Epidermal melanocyte (primary cell): Measurements from ENCODE around the gene OGA.
"Not testable (repeated sequence)": the region's sequence is repeated elsewhere in the genome, so short reads cannot be mapped to it uniquely, and the experiment has no call there.

Experiments used
- DNase-seq: peaks from one replicate; pipeline ENCODE4 v3.0.0; 2011; ENCODE audit warnings: low spot score; ENCODE audit not compliant: insufficient read length

OGA gene

GRCh38 chr10:101803511-101803910 lies 14.7 kb downstream of the OGA start:
- no peak for DNase-seq

GRCh38 chr10:101797403-101798059 lies 20.7 kb downstream of the OGA start:
- DNase-seq, result no peak

GRCh38 chr10:101793526-101793925 lies 24.7 kb downstream of the OGA start:
- DNase-seq, result no peak

- DNase-seq, result no peak
These were observed 28.6 kb downstream of the OGA start for GRCh38 chr10:101789686-101790085.

GRCh38 chr10:101789231-101789630 lies 29.0 kb downstream of the OGA start:
- DNase-seq, result not testable (repeated sequence)

- no peak for DNase-seq
These were observed 32.4 kb downstream of the OGA start for GRCh38 chr10:101785801-101786200.

- DNase-seq, result no peak
These were observed 33.7 kb downstream of the OGA start for GRCh38 chr10:101784558-101784957.

- no peak for DNase-seq
These were observed 34.5 kb downstream of the OGA start for GRCh38 chr10:101783736-101784118.

GRCh38 chr10:101782811-101783735 lies 35.2 kb downstream of the OGA start, which contains the start of gene NPM3:
NPM3 (minus strand) TSS chr10:101783446; CDS start chr10:101783390, 56 bp downstream.
- peak; percentile 97 for DNase-seq

GRCh38 chr10:101781984-101782810 lies 36.0 kb downstream of the OGA start:
- DNase-seq, result no peak

- DNase-seq, result no peak
These were observed 36.6 kb downstream of the OGA start for GRCh38 chr10:101781655-101781983.

- peak; percentile 89 for DNase-seq
These were observed 37.2 kb downstream of the OGA start for GRCh38 chr10:101780818-101781654.

GRCh38 chr10:101780187-101780817 lies 37.9 kb downstream of the OGA start:
- DNase-seq, result no peak

GRCh38 chr10:101779544-101780186 lies 38.6 kb downstream of the OGA start:
- DNase-seq, result peak; percentile 92

GRCh38 chr10:101778781-101779543 lies 39.3 kb downstream of the OGA start:
- no peak for DNase-seq

GRCh38 chr10:101778151-101778780 lies 40.0 kb downstream of the OGA start:
- DNase-seq, result no peak

- no peak for DNase-seq
These were observed 40.6 kb downstream of the OGA start for GRCh38 chr10:101777619-101778145.

GRCh38 chr10:101776161-101776817 lies 42.0 kb downstream of the OGA start:
- DNase-seq, result no peak
